HEK293 (cell line): ENCODE data around the gene NOL7.

ENCODE experiments used
- CTCF ChIA-PET: fragments of 350-600 bp; formaldehyde crosslinking; extraction: SDS; loops from one replicate; lab custom pipeline; 2021; ENCODE audit warnings: antibody characterized with exemption; lab: Yijun Ruan, JAX
- POLR2A ChIA-PET: fragments of 300-600 bp; formaldehyde crosslinking; extraction: SDS; loops from one replicate; lab custom pipeline; 2020; ENCODE audit warnings: antibody characterized with exemption, inconsistent platforms; lab: Yijun Ruan, JAX
- H3K27ac ChIP-seq: fragments of 200-500 bp; sonication (Bioruptor generic); 2 replicates; pipeline ENCODE4 v1.5.1; 2014; ENCODE audit warnings: low read depth, low read length, control low read depth, inconsistent platforms; ENCODE audit errors: extremely low read depth
- H3K36me3 ChIP-seq, 2 experiments: fragments of 200-500 bp in 1 of 2; sonication (Bioruptor generic) in 1 of 2; 1 replicate in 1 of 2; 2 replicates in 1 of 2; pipeline ENCODE4 v1.5.1; 2014 to 2017; ENCODE audit warnings: inconsistent platforms in 2 of 2, low read length in 2 of 2; ENCODE audit not compliant: control insufficient read depth in 2 of 2, insufficient read depth in 1 of 2
- H3K4me1 ChIP-seq: fragments of 200-500 bp; sonication (Bioruptor generic); 2 replicates; pipeline ENCODE4 v1.5.1; 2014; ENCODE audit warnings: mild to moderate bottlenecking, low read length, inconsistent platforms; ENCODE audit not compliant: control insufficient read depth, insufficient read depth
- H3K4me3 ChIP-seq: 2 replicates; pipeline ENCODE4 v1.5.1; 2011; ENCODE audit warnings: low read depth, mild to moderate bottlenecking, control low read depth, low read length, moderate library complexity
- H3K9me3 ChIP-seq: fragments of 200-500 bp; sonication (Bioruptor generic); 2 replicates; pipeline ENCODE4 v1.5.1; 2014; ENCODE audit warnings: low read depth, low read length, inconsistent platforms; ENCODE audit not compliant: control insufficient read depth, insufficient read depth
- GLI2 ChIP-seq: fragments of 450-650 bp; formaldehyde crosslinking; IDR thresholded peaks from 2 replicates; pipeline ENCODE4; 2017; ENCODE audit warnings: missing biosample characterization, missing genetic modification characterization, low read depth, borderline replicate concordance
- IKZF3 ChIP-seq: fragments of 450-650 bp; IDR thresholded peaks from 2 replicates; pipeline ENCODE4 v1.5.0; 2018; ENCODE audit warnings: missing biosample characterization, mild to moderate bottlenecking, missing genetic modification characterization, moderate library complexity
- KLF10 ChIP-seq: fragments of 450-650 bp; IDR thresholded peaks from 2 replicates; pipeline ENCODE4 v1.5.1; 2018; ENCODE audit warnings: missing biosample characterization, mild to moderate bottlenecking, missing genetic modification characterization
- RBAK ChIP-seq: fragments of 450-650 bp; formaldehyde crosslinking; IDR thresholded peaks from 2 replicates; pipeline ENCODE4 v1.5.1; 2016; ENCODE audit warnings: missing biosample characterization, missing genetic modification characterization
- SP3 ChIP-seq: fragments of 450-650 bp; formaldehyde crosslinking; IDR thresholded peaks from 2 replicates; pipeline ENCODE4 v1.5.1; 2016; ENCODE audit warnings: missing biosample characterization, missing genetic modification characterization
- ZBTB17 ChIP-seq: fragments of 450-650 bp; formaldehyde crosslinking; IDR thresholded peaks from 2 replicates; pipeline ENCODE4 v1.5.1; 2016; ENCODE audit warnings: missing biosample characterization, missing genetic modification characterization
- ZBTB20 ChIP-seq: fragments of 450-650 bp; formaldehyde crosslinking; IDR thresholded peaks from 2 replicates; pipeline ENCODE4 v1.5.1; 2016; ENCODE audit warnings: missing biosample characterization, missing genetic modification characterization
- ZNF132 ChIP-seq: fragments of 450-650 bp; formaldehyde crosslinking; IDR thresholded peaks from 2 replicates; pipeline ENCODE4 v1.5.1; 2017; ENCODE audit warnings: missing biosample characterization, missing genetic modification characterization, borderline replicate concordance
- ZNF23 ChIP-seq: fragments of 450-650 bp; formaldehyde crosslinking; IDR thresholded peaks from 2 replicates; pipeline ENCODE4 v1.5.1; 2016; ENCODE audit warnings: missing biosample characterization, missing genetic modification characterization, borderline replicate concordance
- ZNF366 ChIP-seq: fragments of 450-650 bp; formaldehyde crosslinking; conservative IDR thresholded peaks from 2 replicates; pipeline ENCODE4 v1.5.1; 2016; ENCODE audit warnings: missing biosample characterization, missing genetic modification characterization
- ZNF416 ChIP-seq: fragments of 450-650 bp; formaldehyde crosslinking; IDR thresholded peaks from 2 replicates; pipeline ENCODE4 v1.5.1; 2016; ENCODE audit warnings: missing biosample characterization, missing genetic modification characterization
- ZNF501 ChIP-seq: fragments of 450-650 bp; formaldehyde crosslinking; IDR thresholded peaks from 2 replicates; pipeline ENCODE4 v1.5.1; 2016; ENCODE audit warnings: missing biosample characterization, missing genetic modification characterization
- ZNF530 ChIP-seq: fragments of 450-650 bp; formaldehyde crosslinking; IDR thresholded peaks from 2 replicates; pipeline ENCODE4 v1.5.1; 2016; ENCODE audit warnings: low read depth, missing biosample characterization, missing genetic modification characterization
- ZNF544 ChIP-seq: fragments of 450-650 bp; formaldehyde crosslinking; IDR thresholded peaks from 2 replicates; pipeline ENCODE4 v1.5.0; 2017; ENCODE audit warnings: missing biosample characterization, missing genetic modification characterization
- ZNF548 ChIP-seq: fragments of 450-650 bp; formaldehyde crosslinking; IDR thresholded peaks from 2 replicates; pipeline ENCODE4 v1.5.1; 2016; ENCODE audit warnings: missing biosample characterization, missing genetic modification characterization
- ZNF610 ChIP-seq: fragments of 450-650 bp; formaldehyde crosslinking; IDR thresholded peaks from 2 replicates; pipeline ENCODE4 v1.5.1; 2016; ENCODE audit warnings: missing biosample characterization, missing genetic modification characterization, borderline replicate concordance
- ZNF626 ChIP-seq: fragments of 450-650 bp; sonication (Bioruptor Pico); formaldehyde crosslinking; IDR thresholded peaks from 2 replicates; pipeline ENCODE4 v1.5.1; 2018; ENCODE audit warnings: missing biosample characterization, missing genetic modification characterization, inconsistent platforms
- ZNF660 ChIP-seq: fragments of 450-650 bp; IDR thresholded peaks from 2 replicates; pipeline ENCODE4 v1.5.1; 2018; ENCODE audit warnings: missing biosample characterization, mild to moderate bottlenecking, missing genetic modification characterization
- ZNF792 ChIP-seq: fragments of 450-650 bp; formaldehyde crosslinking; IDR thresholded peaks from 2 replicates; pipeline ENCODE4 v1.5.1; 2016; ENCODE audit warnings: missing biosample characterization, missing genetic modification characterization
- ZNF843 ChIP-seq: fragments of 450-650 bp; formaldehyde crosslinking; IDR thresholded peaks from 2 replicates; pipeline ENCODE4 v1.5.1; 2016; ENCODE audit warnings: missing biosample characterization, missing genetic modification characterization
- ZSCAN30 ChIP-seq: fragments of 450-650 bp; IDR thresholded peaks from 2 replicates; pipeline ENCODE4 v1.5.1; 2018; ENCODE audit warnings: missing biosample characterization, mild to moderate bottlenecking, missing genetic modification characterization, moderate library complexity
- TF ChIP-seq, protein P1 (sequence below): IDR thresholded peaks from 2 replicates; pipeline ENCODE4 v1.6.1; 2011; ENCODE audit warnings: mild to moderate bottlenecking, low read depth, low read length, borderline replicate concordance
- TF ChIP-seq, protein P2 (sequence below): fragments of 450-650 bp; formaldehyde crosslinking; IDR thresholded peaks from 2 replicates; pipeline ENCODE4 v1.5.1; 2016; ENCODE audit warnings: missing biosample characterization, missing genetic modification characterization
- TF ChIP-seq, protein P3 (sequence below): fragments of 450-650 bp; formaldehyde crosslinking; IDR thresholded peaks from 2 replicates; pipeline ENCODE4 v1.5.1; 2016; ENCODE audit warnings: missing biosample characterization, missing genetic modification characterization
- TF ChIP-seq, protein P4 (sequence below): fragments of 450-650 bp; IDR thresholded peaks from 2 replicates; pipeline ENCODE4 v1.5.1; 2018; ENCODE audit warnings: missing biosample characterization, mild to moderate bottlenecking, missing genetic modification characterization

Gene NOL7

DNA sequence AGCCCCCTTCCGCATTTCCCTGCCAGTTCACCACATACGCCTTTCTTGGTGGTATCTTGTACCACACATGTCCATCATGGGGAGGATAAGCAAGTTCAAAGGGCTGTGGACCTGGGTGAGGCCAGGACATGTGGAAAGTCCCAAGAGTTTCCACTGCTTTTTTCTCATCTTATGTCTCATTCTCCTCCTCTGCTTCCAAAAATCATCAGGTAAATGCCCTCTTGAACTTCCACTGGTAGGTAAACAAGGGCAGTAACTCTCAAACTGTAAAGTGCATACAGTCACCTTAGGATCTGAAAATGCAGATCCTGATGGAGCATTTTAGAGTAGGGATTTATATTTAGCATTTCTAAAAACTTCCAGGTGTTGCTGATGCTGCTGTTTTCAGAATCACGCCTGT lies 48.6 kb upstream of the NOL7 start:
- Histone ChIP-seq H3K27ac (no peak overlapping the region), H3K36me3 (no peaks in the 10 kb centered on the region), H3K9me3 (no peaks in the 10 kb centered on the region), H3K4me1 (peaks cover 6% of the 10 kb centered on the region), H3K4me3 (no peak overlapping the region)
- TF ChIP-seq ZNF366 (tag by site-specific recombination) (no peak), GLI2 (tag by site-specific recombination) (no peak), ZNF843 (tag by site-specific recombination) (no peak), ZBTB17 (tag by site-specific recombination) (no peak), IKZF3 (no peak), ZNF23 (tag by site-specific recombination) (no peak), KLF10 (tag by site-specific recombination) (no peak), ZBTB20 (tag by site-specific recombination) (no peak), ZNF544 (no peak), ZNF416 (tag by site-specific recombination) (no peak), ZNF548 (tag by site-specific recombination) (no peak), ZNF132 (tag by site-specific recombination) (no peak), ZNF501 (tag by site-specific recombination) (no peak)
- TF ChIP-seq, protein P1, sequence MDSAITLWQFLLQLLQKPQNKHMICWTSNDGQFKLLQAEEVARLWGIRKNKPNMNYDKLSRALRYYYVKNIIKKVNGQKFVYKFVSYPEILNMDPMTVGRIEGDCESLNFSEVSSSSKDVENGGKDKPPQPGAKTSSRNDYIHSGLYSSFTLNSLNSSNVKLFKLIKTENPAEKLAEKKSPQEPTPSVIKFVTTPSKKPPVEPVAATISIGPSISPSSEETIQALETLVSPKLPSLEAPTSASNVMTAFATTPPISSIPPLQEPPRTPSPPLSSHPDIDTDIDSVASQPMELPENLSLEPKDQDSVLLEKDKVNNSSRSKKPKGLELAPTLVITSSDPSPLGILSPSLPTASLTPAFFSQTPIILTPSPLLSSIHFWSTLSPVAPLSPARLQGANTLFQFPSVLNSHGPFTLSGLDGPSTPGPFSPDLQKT: no peak
- ChIA-PET POLR2A (interaction anchor here (1.4 kb wide), 1 partner anchor 8 kb away, joined by 8 read pairs; the partner anchor contains the start of gene SIRT5), CTCF (interaction anchor here (1.6 kb wide), 1 partner anchor 8 kb away, joined by 6 read pairs; the partner anchor contains the start of gene SIRT5)

DNA sequence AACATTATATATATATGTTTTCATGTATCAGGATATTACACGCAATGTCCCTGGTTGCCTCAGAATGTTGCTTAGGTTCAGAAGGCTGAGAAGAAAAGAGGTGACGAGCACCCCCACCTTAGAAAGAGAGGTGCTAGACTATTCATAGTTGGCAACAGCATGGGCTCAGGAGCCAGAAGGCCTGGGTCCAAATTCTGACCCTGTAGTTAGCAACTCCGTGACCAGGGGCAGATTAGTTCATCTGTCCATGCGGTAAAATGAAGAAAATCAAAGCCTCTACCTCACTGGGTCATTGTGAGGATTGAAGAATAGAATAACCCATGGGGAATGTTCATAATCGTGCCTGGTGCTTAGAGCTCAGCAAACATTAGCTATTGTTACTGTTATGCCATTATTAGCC lies 46.2 kb upstream of the NOL7 start:
- CTCF ChIA-PET: interaction anchor here (1.4 kb wide), 1 partner anchor 237 kb away, joined by 5 read pairs; no protein-coding TSS in a partner anchor
- H3K4me3 ChIP-seq: no peak overlapping the region
- POLR2A ChIA-PET: interaction anchor here (0.6 to 1.3 kb wide), 3 partner anchors 46 to 1557 kb away, joined by 3 to 5 read pairs (median 3); partner anchors contain the start of genes HIVEP1, NOL7 and TBC1D7
- H3K9me3 ChIP-seq: no peaks in the 10 kb centered on the region
- 0 out of 2 replicates have a peak, but pooled peaks cover 3% of the 10 kb centered on the region for H3K4me1 ChIP-seq
- H3K36me3 ChIP-seq: no peaks in the 10 kb centered on the region
- no peak overlapping the region for H3K27ac ChIP-seq
- TF ChIP-seq SP3 (tag by site-specific recombination): no peak
- no peak for TF ChIP-seq ZNF530 (tag by site-specific recombination)
- no peak for TF ChIP-seq ZNF792 (tag by site-specific recombination)
- no peak for TF ChIP-seq ZNF660 (tag by site-specific recombination)
- no peak for TF ChIP-seq ZNF610 (tag by site-specific recombination)
- TF ChIP-seq ZNF626: no peak
- TF ChIP-seq, protein P2, sequence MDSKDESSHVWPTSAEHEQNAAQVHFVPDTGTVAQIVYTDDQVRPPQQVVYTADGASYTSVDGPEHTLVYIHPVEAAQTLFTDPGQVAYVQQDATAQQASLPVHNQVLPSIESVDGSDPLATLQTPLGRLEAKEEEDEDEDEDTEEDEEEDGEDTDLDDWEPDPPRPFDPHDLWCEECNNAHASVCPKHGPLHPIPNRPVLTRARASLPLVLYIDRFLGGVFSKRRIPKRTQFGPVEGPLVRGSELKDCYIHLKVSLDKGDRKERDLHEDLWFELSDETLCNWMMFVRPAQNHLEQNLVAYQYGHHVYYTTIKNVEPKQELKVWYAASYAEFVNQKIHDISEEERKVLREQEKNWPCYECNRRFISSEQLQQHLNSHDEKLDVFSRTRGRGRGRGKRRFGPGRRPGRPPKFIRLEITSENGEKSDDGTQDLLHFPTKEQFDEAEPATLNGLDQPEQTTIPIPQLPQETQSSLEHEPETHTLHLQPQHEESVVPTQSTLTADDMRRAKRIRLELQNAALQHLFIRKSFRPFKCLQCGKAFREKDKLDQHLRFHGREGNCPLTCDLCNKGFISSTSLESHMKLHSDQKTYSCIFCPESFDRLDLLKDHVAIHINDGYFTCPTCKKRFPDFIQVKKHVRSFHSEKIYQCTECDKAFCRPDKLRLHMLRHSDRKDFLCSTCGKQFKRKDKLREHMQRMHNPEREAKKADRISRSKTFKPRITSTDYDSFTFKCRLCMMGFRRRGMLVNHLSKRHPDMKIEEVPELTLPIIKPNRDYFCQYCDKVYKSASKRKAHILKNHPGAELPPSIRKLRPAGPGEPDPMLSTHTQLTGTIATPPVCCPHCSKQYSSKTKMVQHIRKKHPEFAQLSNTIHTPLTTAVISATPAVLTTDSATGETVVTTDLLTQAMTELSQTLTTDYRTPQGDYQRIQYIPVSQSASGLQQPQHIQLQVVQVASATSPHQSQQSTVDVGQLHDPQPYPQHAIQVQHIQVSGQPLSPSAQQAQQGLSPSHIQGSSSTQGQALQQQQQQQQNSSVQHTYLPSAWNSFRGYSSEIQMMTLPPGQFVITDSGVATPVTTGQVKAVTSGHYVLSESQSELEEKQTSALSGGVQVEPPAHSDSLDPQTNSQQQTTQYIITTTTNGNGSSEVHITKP (tag by site-specific recombination): no peak
- no peak for TF ChIP-seq ZSCAN30 (tag by site-specific recombination)
- TF ChIP-seq, protein P3, sequence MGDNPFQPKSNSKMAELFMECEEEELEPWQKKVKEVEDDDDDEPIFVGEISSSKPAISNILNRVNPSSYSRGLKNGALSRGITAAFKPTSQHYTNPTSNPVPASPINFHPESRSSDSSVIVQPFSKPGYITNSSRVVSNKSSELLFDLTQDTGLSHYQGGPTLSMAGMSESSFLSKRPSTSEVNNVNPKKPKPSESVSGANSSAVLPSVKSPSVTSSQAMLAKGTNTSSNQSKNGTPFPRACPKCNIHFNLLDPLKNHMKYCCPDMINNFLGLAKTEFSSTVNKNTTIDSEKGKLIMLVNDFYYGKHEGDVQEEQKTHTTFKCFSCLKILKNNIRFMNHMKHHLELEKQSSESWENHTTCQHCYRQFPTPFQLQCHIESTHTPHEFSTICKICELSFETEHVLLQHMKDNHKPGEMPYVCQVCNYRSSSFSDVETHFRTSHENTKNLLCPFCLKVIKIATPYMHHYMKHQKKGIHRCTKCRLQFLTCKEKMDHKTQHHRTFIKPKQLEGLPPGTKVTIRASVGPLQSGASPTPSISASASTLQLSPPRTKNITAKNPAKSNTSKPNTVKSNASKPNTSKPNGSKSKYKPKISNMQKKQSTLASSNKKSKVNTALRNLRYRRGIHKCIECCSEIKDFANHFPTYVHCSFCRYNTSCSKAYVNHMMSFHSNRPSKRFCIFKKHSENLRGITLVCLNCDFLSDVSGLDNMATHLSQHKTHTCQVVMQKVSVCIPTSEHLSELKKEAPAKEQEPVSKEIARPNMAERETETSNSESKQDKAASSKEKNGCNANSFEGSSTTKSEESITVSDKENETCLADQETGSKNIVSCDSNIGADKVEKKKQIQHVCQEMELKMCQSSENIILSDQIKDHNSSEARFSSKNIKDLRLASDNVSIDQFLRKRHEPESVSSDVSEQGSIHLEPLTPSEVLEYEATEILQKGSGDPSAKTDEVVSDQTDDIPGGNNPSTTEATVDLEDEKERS (tag by site-specific recombination): no peak
- no peak for TF ChIP-seq RBAK (tag by site-specific recombination)
- TF ChIP-seq ZNF843 (tag by site-specific recombination): no peak
- TF ChIP-seq, protein P4, sequence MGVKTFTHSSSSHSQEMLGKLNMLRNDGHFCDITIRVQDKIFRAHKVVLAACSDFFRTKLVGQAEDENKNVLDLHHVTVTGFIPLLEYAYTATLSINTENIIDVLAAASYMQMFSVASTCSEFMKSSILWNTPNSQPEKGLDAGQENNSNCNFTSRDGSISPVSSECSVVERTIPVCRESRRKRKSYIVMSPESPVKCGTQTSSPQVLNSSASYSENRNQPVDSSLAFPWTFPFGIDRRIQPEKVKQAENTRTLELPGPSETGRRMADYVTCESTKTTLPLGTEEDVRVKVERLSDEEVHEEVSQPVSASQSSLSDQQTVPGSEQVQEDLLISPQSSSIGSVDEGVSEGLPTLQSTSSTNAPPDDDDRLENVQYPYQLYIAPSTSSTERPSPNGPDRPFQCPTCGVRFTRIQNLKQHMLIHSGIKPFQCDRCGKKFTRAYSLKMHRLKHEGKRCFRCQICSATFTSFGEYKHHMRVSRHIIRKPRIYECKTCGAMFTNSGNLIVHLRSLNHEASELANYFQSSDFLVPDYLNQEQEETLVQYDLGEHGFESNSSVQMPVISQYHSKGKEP (tag by site-specific recombination): no peak
